Stomach (tissue), 4 donors: Measurements from ENCODE around the gene SENP7.

Source experiments
- POLR2A ChIP-seq, 4 donors: fragments of 450-650 bp; IDR thresholded peaks; one replicate each; pipeline ENCODE4 v1.6.1; 2016; ENCODE audit warnings: antibody characterized with exemption in 4 of 4, control low read depth in 2 of 4, mild to moderate bottlenecking in 1 of 4, moderate library complexity in 1 of 4
- TF ChIP-seq, protein P1 (sequence below), 7 experiments: fragments of 450-650 bp in 4 of 7; fragments of 200-600 bp in 3 of 7; sonication (generic) in 3 of 7; IDR thresholded peaks; one replicate each; pipeline ENCODE4 v1.5.1; 2016 to 2019; ENCODE audit warnings: antibody characterized with exemption in 7 of 7, control low read depth in 2 of 7, mild to moderate bottlenecking in 1 of 7

GRCh38 chr3:101383156-101383575, 129.8 kb downstream of the SENP7 start:
- TF ChIP-seq, protein P1, sequence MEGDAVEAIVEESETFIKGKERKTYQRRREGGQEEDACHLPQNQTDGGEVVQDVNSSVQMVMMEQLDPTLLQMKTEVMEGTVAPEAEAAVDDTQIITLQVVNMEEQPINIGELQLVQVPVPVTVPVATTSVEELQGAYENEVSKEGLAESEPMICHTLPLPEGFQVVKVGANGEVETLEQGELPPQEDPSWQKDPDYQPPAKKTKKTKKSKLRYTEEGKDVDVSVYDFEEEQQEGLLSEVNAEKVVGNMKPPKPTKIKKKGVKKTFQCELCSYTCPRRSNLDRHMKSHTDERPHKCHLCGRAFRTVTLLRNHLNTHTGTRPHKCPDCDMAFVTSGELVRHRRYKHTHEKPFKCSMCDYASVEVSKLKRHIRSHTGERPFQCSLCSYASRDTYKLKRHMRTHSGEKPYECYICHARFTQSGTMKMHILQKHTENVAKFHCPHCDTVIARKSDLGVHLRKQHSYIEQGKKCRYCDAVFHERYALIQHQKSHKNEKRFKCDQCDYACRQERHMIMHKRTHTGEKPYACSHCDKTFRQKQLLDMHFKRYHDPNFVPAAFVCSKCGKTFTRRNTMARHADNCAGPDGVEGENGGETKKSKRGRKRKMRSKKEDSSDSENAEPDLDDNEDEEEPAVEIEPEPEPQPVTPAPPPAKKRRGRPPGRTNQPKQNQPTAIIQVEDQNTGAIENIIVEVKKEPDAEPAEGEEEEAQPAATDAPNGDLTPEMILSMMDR (IDR thresholded peaks at IDR 0.05) = no peak
- TF ChIP-seq POLR2A (IDR thresholded peaks at IDR 0.05) = no peak
